WTC11 (cell line): ENCODE data around the gene CAB39L. TPM values are rescaled to one million over a fixed set of nuclear protein-coding genes. Genes with fewer than 3 reads are reported as not detected.

Experiments
- ATAC-seq: fragments of 200-7000 bp; cut with Tn5 transposase; 2 replicates; pipeline ENCODE4 v1.10.0; 2021; ENCODE audit warnings: mild to moderate bottlenecking, moderate library complexity
- CTCF ChIA-PET: fragments of 300-600 bp; sonication (Branson Sonifier 250); formaldehyde crosslinking; loops from one replicate; lab custom pipeline; 2021; ENCODE audit warnings: antibody characterized with exemption; lab: Charles Lee
- POLR2A ChIA-PET: fragments of 350-600 bp; sonication (Branson Sonifier 250); formaldehyde crosslinking; loops from one replicate; lab custom pipeline; 2021; ENCODE audit warnings: antibody characterized with exemption; lab: Charles Lee
- DNase-seq: peaks from one replicate; pipeline ENCODE4 v3.0.0; 2021; ENCODE audit warnings: low spot score
- H3K27ac Mint-ChIP-seq: 2 replicates; pipeline ENCODE4 v1.8.0; 2021; ENCODE audit warnings: mixed read lengths
- H3K27me3 Mint-ChIP-seq: 2 replicates; pipeline ENCODE4 v1.8.0; 2021; ENCODE audit warnings: low read depth, mild to moderate bottlenecking, moderate library complexity, mixed read lengths
- H3K36me3 Mint-ChIP-seq: 2 replicates; pipeline ENCODE4 v1.8.0; 2021; ENCODE audit warnings: mixed read lengths
- H3K4me1 Mint-ChIP-seq: 2 replicates; pipeline ENCODE4 v1.8.0; 2022; ENCODE audit warnings: mixed read lengths
- H3K4me3 Mint-ChIP-seq: 2 replicates; pipeline ENCODE4 v1.8.0; 2021; ENCODE audit warnings: mild to moderate bottlenecking, moderate library complexity, mixed read lengths
- H3K9me3 Mint-ChIP-seq: 2 replicates; pipeline ENCODE4 v1.8.0; 2021; ENCODE audit warnings: mixed read lengths
- AFF4 ChIP-seq: sonication (generic); formaldehyde crosslinking; IDR thresholded peaks from 2 replicates; pipeline ENCODE4 v1.8.1; 2023; ENCODE audit warnings: mild to moderate bottlenecking, missing genetic modification reagents, borderline replicate concordance
- ATF1 ChIP-seq: sonication (generic); formaldehyde crosslinking; IDR thresholded peaks from 2 replicates; pipeline ENCODE4 v1.8.1; 2023; ENCODE audit warnings: mild to moderate bottlenecking, moderate library complexity, missing genetic modification reagents
- E2F4 ChIP-seq: sonication (generic); formaldehyde crosslinking; IDR thresholded peaks from 2 replicates; pipeline ENCODE4 v1.8.1; 2022; ENCODE audit warnings: low read depth, mild to moderate bottlenecking, moderate library complexity, missing genetic modification reagents, borderline replicate concordance
- FOXJ3 ChIP-seq: sonication (generic); formaldehyde crosslinking; IDR thresholded peaks from 2 replicates; pipeline ENCODE4 v1.9.0; 2021; ENCODE audit warnings: missing genetic modification reagents, mild to moderate bottlenecking, borderline replicate concordance
- FOXP1 ChIP-seq: sonication (generic); formaldehyde crosslinking; IDR thresholded peaks from 2 replicates; pipeline ENCODE4 v1.8.0; 2022; ENCODE audit warnings: missing genetic modification reagents, mild to moderate bottlenecking, moderate library complexity, borderline replicate concordance
- GRHL2 ChIP-seq: fragments of 250-450 bp; sonication (Bioruptor Pico); IDR thresholded peaks from 2 replicates; pipeline ENCODE4 v1.8.0; 2022; ENCODE audit warnings: mild to moderate bottlenecking, moderate library complexity; ENCODE audit not compliant: insufficient replicate concordance, severe bottlenecking
- NFATC4 ChIP-seq: fragments of 250-450 bp; sonication (Bioruptor Pico); IDR thresholded peaks from 2 replicates; pipeline ENCODE4 v1.9.0; 2021; ENCODE audit warnings: mild to moderate bottlenecking
- NFE2L1 ChIP-seq: sonication (generic); formaldehyde crosslinking; IDR thresholded peaks from 2 replicates; pipeline ENCODE4 v1.8.1; 2023; ENCODE audit warnings: missing genetic modification reagents
- PRDM15 ChIP-seq: sonication (generic); formaldehyde crosslinking; IDR thresholded peaks from 2 replicates; pipeline ENCODE4 v1.8.0; 2022; ENCODE audit warnings: missing genetic modification reagents
- USF1 ChIP-seq: sonication (generic); formaldehyde crosslinking; IDR thresholded peaks from 2 replicates; pipeline ENCODE4 v1.8.0; 2022; ENCODE audit warnings: mild to moderate bottlenecking, missing genetic modification reagents
- USF2 ChIP-seq: sonication (generic); formaldehyde crosslinking; IDR thresholded peaks from 2 replicates; pipeline ENCODE4 v1.8.1; 2023; ENCODE audit warnings: mild to moderate bottlenecking, missing genetic modification reagents, moderate library complexity
- ZBTB43 ChIP-seq: sonication (generic); formaldehyde crosslinking; IDR thresholded peaks from 2 replicates; pipeline ENCODE4 v1.8.1; 2023; ENCODE audit warnings: mild to moderate bottlenecking, missing genetic modification reagents
- ZMAT4 ChIP-seq: fragments of 250-450 bp; sonication (Bioruptor Pico); IDR thresholded peaks from 2 replicates; pipeline ENCODE4 v1.9.0; 2021; ENCODE audit warnings: mild to moderate bottlenecking
- ZNF263 ChIP-seq: sonication (generic); formaldehyde crosslinking; IDR thresholded peaks from 2 replicates; pipeline ENCODE4 v1.8.1; 2022; ENCODE audit warnings: low read depth, mild to moderate bottlenecking, moderate library complexity, missing genetic modification reagents
- ZNF416 ChIP-seq: fragments of 250-450 bp; sonication (Bioruptor Pico); IDR thresholded peaks from 2 replicates; pipeline ENCODE4 v1.9.0; 2021; ENCODE audit warnings: mild to moderate bottlenecking, inconsistent platforms
- ZNF425 ChIP-seq: fragments of 250-450 bp; sonication (Bioruptor Pico); conservative IDR thresholded peaks from 2 replicates; pipeline ENCODE4 v1.9.0; 2021; ENCODE audit warnings: mild to moderate bottlenecking
- total RNA-seq: library from RNA; stranded (reverse); gene quantifications from 3 replicates; pipeline ENCODE4 v1.2.3, GENCODE V29; 2021

CAB39L gene
- total RNA-seq, 1 experiment from 2014 or later, result 3.3 TPM

- no peak for ATAC-seq
- CTCF ChIA-PET, result interaction anchor here (1.1 kb wide), 1 partner anchor 38 kb away, joined by 5 read pairs; no protein-coding TSS in a partner anchor
- Mint-ChIP-seq H3K27me3 (no peaks in the 10 kb centered on the region), H3K9me3 (no peaks in the 10 kb centered on the region), H3K27ac (no peak overlapping the region), H3K4me1 (peaks cover 15% of the 10 kb centered on the region), H3K4me3 (no peak overlapping the region), H3K36me3 (no peaks in the 10 kb centered on the region)
- TF ChIP-seq FOXP1 (CRISPR knock-in tag) (no peak), ZMAT4 (CRISPR knock-in tag) (no peak), AFF4 (CRISPR knock-in tag) (no peak), PRDM15 (CRISPR knock-in tag) (no peak), NFATC4 (no peak), NFE2L1 (CRISPR knock-in tag) (no peak), ZNF425 (CRISPR knock-in tag) (no peak), USF2 (CRISPR knock-in tag) (no peak), ZNF416 (CRISPR knock-in tag) (no peak), ATF1 (CRISPR knock-in tag) (no peak), GRHL2 (no peak), USF1 (CRISPR knock-in tag) (no peak), ZNF263 (no peak), ZBTB43 (CRISPR knock-in tag) (no peak), E2F4 (CRISPR knock-in tag) (no peak), FOXJ3 (CRISPR knock-in tag) (no peak)
- DNase-seq, result no peak
- POLR2A ChIA-PET, result interaction anchor here (1.1 kb wide), 1 partner anchor 31 kb away, joined by 3 read pairs; the partner anchor contains the start of gene CDADC1
These were observed 165.7 kb downstream of the CAB39L start for GRCh38 chr13:49278211-49278610.
